ENCODE measurements around the gene EZR.

EZR gene

DNA sequence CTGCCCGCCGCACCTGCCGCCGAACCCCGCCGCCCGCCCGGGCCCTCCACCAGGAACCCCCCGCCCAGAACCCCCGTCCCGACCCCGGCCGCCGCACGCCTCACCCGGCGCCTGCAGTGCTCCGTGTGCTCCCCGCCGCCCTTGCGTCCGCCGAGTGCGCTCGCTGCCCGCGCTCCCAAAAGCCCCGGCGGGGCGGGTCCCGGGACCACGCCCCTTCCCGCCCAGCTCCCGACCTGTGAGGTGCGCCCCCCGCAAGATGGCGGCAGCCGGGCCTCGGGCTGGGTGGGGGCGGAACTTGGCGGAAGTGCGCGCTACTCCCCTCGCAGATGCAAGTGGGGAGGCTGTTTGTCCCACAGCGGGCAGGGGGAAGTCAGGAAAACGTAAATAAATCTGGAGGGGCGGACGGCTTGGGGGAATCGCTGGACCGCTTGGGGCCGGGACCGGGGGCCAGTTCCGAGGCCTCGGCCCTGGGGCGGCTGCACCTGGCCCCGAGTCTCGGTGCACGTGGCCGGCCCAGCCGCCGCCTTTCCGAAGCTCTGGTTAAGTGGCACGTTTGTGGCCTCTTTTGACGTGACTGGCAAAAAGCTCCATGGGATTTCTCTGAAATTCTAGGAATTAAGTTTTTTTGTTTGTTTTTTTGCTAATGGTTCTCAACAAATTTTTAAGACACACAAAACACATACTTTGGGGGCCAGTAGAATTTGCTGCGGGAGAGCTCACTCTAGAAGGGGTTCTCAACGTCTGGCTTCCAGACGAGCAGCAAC, at the start of gene EZR:
Gene EZR (minus strand): TSS at position 156 of the 764 bp plus-strand sequence. CDS start 1,275 bp downstream, outside the sequence.
- peak; percentile 71 for DNase-seq

DNA sequence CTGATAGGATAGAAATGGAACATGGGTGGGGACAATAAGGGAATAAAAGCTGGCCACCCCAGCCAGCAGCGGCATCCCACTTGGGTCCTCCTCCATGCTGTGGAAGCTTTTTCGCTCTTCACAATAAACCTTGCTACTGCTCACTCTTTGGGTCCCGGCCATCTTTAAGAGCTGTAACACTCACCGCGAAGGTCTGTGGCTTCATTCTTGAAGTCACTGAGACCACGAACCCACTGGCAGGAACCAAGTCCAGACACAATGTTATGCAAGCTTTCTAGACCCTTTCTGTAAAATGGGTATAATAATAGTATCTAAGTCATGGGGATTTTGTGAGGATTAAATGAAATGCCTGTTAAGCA, 48.9 kb upstream of the EZR start:
- no peak for DNase-seq

DNA sequence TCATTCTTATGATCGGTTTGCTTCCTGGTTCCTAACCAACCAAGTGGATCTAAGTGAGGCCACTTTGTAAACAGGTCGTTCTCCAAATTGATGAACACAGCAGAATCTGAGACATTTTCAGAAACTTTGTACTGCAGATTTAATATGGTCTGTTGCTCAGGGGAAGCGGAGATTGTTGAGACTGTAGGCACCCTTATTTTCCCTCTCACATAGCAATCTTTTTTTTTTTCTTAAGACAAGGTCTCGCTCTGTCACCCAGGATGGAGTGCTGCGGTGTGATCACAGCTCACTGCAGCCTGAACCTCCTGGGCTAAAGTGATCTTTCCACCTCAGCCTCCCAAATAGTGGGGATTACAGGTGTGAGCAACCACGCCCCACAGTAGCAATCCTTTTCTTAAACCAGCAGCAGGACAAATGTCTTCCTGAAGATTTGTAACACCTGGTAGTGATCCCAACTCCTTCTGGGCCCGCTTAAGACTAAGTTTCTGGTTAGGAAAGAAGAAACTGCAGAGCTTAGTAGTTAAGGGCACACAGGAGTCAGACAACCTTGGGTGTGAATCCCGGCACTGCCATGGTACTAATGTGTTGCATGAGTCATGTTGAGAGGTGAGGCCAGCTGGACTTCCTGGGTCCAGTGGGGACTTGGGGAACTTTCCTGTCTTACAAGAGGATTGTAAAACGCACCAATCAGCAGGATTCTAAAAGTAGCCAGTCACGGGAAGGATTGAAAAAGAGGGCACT, 48.4 kb upstream of the EZR start:
- DNase-seq, result no peak

DNA sequence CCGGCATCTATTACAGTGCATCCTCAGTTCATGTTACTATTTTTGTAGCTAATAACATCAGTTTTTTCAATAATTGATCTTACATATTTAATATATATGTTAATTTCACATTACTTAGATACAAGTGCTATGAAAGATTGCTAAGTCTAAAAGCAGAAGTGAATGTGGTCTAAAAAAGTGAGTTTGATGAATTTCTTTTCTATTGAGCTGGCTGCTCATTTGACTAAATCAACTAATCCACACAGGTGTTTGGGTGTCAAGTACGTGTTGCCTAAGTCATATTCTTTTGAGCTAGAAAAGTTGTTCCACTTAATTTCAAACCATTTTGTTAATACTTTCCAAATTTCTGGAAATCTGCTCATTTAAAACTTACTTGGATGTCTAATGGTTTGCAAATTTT, 46.6 kb upstream of the EZR start:
- no peak for DNase-seq

DNA sequence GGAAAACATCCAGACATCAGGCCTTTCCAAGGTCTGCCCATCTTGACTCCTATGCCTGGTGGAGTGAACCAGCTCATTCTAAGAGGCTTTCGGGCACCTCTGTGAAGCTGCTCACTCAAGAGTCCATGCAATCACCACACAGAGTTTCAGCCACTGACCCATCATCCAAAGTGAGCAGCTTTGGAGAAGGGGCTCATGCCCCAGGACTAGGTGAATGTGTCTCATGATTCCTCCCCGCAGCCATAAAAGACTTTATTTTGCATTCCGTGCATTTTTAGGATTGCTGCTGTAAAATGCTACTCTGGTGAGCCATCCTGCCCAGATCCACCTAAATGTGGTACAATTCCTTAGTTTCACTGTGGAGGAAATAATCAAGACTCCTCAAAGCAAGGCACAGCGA, 44.5 kb upstream of the EZR start:
- no peak for DNase-seq

DNA sequence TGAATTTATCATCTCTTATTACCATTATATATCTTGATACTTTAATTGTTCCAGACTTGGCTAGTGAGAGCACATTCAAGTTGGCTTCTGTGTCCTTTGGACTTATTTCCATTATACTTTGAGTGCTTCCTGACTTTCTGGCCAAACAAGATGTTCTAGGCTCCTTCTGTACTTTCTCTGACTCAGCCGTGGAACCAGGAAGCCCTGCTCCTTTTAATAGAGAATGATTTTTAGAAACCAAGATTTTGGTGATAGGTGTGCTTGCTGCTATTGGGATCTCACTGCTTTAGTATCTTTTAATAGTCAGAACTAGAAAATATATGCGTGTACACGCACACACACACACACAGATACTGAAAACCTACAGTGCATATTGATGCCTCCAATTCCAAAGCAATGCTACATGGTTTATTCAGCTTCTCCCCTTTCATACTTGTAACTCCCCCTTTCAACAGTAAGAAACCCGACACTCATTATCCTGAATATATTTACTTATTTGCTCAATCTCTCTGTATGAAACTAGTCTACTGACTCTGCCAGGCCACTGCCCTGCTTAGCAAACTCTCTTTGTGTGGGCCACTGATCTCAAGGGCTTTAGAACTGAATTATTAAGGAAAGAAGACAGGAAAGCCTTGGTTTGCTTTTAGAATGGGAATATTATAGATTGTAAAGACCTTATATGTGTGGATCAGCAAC, 42.7 kb upstream of the EZR start:
- DNase-seq, result no peak

DNA sequence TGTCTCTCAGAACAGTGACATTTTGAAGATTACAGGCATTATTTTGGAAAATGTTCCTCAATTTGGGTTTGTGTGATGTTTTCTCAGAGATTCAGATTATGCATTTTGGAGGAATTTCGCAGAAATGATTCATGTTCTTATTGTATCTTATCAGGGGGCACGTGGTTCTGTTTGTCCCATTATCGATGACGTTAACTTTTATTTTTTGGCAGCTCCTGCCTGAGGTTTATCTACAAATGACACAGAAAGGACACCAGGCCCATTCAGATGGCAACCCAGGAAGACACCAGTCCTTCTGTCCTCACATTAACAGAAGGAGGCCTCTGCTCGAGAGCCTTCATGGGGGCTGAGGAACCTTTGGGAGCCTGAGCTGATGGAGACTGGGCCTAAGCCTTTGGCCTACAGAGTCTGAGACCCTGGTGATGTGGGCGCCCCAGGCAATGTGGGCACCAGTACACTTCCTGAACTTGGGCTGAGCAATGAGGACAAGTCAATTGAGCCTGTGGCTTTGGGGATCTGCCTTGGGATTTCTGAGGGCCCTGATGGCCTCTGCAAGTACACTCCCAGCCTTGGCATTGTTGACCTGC, 41.2 kb upstream of the EZR start:
- DNase-seq, result no peak

DNA sequence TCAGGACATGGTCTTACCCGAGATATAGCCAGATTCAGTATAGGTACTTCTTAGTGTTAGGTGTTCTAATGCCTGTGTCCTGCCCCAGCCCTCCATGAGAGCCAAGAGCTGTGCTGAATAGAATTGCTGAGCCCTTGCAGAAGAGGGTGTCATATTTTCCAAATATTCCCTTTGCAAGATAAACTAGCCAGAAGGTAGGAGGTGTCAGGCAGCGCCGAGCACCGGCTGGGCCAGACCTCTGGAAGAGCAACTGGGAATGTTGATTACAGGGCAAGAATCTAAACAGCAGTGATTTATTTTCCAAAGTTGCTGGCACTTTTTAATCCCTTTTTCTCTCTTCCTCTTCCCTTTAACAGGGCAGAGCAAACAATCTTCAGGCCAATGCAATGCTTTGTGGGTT, 37.1 kb upstream of the EZR start:
- no peak for DNase-seq

DNA sequence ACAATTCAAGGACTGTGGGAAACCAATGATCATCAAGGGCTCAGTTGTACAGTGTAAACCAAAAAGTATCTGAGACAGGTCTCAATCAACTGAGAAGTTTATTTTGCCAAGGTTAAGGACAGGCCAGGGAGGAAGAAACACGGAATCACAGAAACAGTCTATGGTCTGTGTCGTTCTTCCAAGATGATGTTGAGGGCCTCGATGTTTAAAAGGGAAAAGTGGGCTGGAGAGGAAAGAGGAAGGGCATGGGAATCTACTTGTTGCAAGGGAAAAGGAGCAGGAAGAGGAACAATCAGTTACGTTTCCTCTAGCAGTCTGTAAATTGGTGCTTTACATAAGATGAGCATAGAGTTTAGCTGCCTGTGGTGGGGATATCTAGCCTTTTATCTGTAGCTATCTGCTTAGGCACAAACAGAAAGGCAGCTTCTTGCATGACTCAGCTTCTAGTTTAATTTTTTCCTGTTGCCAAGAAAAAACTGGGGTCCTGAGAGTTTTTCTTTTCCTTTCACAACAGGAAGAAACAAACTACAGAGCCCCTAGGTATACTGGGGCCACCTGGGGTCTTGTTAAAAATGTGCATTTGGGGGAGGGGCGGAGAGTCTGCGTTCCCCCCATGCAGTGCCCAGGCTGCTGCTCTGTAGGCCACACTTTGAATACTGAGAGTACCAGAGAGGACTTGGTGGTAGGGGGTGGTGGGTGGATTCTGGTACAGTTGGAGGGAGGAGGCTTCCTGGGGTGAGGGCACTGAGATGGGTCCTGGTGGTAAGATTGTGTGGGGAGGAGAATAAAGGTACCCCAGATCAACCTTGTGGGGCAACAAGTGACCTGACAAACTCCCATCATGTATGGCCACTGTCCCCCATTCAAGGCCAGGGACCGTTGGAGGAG, 35.3 kb upstream of the EZR start:
- DNase-seq, result no peak

DNA sequence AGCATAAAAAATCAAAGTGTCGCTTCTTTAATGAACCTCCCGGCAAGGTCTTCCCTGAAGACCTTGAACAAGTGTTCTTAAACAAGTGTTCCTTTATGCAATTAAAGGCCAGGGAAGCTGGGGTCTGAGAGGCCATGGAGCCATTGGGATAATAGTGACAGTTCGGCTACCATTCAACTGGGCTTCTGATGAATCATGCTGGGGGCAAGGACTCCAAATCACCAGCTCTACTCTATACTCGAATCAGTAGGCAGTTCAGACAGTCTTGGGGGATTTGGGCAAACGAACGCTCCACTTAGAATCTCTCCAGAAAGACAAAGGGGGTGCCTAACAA, 34.7 kb upstream of the EZR start:
- DNase-seq, result no peak

DNA sequence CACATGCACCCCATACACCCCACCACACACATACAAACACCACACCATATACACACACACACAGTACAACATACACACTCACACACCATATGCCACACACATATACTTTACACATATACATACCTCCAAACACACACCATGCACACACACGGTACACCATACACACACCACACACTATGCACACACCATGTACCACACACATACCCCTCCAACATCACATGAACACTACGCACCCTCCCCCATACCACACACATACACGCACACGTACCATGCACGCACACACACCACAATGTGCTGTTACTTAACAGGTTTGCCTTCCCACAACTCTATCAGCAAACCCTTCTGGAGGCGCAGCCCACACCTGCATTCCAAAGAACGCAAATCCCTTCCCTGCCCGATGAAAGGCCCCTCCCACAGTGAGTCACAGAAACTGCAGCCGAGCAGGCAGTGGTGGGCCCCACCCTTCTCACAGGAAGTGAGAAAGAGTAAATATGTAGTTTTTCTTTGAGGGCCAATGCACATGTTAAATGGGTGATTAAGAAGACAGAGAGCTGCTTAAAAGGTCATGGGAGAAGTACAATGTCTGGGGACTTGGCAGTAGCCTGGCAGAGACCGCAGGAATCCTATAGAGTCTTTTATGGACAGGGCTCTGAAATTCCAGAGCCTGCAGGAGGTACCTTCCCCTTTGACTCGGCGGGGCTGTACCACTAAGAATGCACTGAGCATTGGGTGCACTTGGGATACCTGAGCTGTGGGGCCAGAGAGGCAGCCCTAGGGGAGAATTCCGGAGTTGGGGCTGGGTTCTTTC, 34.1 kb upstream of the EZR start:
- peak; percentile 38 for DNase-seq

DNA sequence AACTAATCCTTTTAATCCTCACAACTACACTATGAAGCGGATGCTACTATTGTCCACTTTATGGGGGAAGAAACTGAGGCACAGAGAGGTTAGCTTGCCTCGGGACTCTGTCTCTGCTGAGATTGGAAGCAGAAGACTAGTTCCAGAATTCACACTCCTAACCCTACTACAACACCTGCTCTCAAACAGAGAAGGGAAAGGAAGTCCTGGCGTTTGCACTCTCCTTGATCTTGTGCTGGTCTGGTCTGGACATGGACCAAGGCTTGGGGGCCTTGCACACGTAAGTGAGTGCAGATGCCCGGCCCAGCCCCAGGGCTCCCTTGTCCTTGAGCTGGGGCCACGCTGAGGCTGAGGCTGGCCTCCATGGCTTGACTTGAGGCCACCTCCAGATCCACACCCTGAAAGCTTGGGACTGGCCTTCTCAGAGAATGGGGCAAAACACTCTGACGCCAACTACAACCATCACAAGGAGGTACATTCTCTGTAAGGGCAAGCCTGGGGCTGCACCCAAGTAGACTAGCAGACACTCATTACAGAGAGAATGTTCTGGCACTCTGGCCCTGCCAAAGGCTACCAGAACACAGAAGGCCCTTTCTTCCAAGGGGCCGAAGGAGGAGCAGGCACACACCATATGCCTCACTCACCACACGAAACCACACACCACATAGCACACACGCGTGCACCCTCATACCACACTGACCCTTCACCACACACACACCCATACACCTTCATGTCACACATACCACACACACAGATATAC, 33.3 kb upstream of the EZR start:
- DNase-seq, result no peak

DNA sequence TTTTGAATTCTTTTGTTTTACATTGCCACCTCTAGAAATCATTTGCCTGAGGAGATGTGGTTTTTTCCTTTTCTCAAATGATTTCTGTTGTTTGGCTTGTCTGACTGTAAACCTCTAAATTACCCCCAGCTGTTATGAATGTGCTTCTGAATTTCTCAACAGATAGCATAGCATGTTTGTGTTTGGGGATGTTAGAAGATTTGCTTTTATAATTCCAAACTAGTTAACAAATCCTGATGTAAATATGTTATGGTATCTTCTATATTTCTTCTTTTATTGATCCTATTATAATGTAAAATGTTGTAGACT, 31.6 kb upstream of the EZR start:
- no peak for DNase-seq

DNA sequence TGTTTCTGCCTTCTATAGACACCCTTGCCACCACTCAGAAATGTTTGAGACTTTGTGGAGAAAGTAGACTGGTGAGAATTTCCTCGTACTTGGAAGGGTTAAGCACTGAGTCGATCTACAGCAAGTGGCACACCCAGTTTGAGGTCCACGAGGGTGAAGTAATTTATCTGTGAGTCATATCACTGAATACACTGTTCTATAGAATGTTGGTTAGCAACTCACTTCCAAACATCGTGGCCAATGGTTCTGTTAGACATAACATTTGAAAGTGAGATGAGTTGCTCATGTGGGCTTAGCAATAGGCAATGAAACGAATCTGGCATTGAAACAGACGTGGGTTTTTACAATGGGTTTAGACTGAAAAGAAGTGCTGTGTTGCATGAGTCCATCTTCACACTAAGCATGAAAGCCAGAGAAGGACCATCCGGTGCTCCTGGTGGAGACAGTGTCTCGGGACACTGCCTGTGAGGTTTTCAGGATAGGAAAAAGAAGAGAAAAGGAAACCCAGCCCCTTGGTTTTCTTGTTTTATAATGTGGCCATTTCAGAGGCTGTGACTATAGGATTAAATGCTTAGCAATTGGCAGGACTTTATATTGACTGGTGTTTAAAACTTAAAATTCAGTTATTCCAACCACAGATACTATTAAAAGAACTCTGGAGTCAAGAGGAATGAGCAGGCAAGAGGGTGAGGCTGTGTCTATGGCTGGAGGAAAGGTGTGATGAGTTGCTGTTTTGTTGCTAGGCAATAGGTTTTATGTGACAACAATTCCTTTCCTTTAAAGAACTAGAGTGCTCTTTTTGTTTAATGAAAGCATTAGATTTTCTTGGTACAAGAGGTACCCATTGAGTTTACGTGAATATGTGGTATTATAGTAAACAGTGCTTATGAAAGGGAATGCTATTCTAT, 31.0 kb upstream of the EZR start:
- no peak for DNase-seq

DNA sequence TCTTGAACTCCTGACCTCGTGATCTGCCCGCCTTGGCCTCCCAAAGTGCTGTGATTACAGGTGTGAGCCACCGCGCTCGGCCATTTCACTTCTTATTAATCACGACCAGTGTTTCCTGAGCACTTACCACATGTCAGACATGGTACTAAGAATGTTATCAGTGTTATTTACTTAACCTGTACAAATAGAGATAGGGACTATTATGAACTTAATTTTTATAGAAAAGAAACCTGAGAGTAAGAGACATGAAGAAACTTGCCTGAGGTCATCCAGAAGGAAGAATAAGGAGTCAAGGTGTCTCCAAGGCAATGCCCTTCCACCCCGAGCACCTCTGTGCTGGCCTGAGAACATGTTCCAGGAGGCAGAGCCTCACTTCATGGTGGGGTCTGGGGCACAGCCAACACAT, 29.3 kb upstream of the EZR start:
- DNase-seq, result no peak

DNA sequence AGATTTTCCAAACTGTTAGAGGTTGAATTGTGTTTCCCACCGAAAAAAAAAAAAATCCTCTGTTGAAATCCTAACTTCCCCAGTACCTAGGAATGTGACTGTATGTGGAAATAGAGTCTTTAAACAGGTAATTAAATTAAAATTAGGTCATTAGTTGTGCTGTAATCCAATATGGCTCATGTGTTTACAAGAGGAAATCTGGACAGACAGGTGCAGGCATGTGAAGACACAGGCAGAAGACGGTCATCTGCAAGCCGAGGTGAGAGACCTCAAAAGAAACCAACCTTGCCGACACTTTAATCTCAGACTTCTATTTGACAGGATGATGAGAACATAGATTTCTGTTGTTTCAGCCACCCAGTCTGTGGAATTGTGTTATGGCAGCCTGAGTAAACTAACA, 28.6 kb upstream of the EZR start:
- no peak for DNase-seq

DNA sequence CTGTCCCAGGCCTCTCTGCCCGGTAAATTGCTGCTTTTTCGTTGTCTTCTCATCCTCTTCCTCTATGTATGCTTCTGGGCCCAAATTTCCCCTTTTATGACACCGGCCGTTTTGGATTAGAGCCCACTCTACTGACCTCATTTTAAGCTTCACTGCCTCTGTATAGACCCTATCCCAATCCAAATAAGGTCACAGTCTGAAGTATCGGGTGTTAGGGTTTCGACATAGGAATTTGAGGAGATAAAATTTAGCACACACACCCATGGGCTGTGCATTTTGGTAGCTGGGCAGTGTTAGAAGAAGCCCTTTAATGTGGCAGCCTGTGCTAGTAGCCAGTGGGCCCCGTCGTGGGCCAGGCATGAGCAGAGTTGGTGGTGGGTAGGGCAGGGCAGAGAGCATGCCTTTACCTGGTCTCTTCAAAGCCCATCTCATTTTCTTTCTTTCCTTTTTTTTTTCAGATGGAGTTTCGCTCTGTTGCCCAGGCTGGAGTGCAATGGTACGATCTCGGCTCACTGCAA, 27.9 kb upstream of the EZR start:
- DNase-seq, result no peak

DNA sequence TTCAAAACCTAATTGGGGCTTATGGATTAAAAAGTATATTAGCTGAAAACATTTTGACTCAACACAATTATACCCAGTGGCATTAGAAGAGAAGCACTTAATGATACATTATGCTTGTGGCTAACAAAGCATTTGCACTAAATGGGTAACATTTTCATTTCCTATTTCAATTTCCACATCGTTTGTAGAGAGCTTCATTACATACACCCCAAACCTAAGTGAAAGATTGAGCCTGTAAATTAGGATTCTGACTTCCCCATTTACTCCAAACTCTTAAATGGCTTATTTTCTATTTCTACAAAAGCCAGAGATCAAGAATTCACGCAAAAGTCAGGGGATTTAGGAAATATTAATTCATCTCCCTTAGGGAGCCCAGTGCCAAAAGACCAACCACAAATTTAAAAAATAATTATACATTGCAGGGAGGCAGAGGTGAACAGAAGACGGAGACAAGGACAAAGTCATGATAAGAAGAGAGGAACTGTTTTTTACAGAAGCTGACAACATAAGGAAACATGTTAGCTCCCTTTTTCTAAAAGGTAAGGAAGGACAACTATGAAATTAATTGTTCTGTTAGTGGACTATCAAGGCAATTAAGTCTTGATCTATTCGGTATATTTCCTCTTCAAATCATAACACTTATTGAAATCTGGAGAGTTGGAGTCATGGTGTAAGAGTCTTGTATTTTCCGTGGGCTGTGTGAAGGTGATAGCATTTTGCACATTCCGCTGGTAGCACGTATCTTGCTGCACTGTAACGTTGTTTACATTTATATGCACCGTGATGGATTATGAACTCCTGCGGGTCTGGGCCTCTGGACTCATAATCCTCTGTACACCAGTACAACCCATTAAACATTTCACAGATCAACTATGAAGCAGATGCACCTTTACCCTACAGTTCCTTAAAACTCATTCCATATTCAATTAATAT, 24.8 kb upstream of the EZR start:
- no peak for DNase-seq

DNA sequence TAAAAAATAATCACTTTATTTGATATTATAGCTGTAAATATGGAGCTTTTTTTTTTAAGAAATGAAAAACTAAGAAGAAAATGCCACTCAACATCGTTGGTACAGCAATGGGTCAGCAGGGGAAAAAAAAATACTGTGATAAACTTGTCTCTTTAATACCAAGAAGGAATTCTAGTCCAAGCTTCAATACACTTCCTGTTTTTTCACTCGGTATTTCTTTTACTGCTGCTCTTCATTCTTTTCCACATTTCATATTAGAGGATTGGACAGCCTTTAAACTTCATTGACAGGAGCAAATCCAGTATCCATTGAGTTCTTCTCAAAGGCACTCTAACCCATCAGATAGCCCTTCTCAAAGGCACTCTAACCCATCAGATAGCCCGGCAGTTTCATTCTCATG, 22.2 kb upstream of the EZR start:
- no peak for DNase-seq
